ENCODE data around the gene AHSP. TPM values are rescaled to one million over a fixed set of nuclear protein-coding genes. Genes with fewer than 3 reads are reported as not detected.

AHSP gene
- total RNA-seq, 1 donor from 2014 or later = not detected

GRCh38 chr16:31484491-31485171, 43.1 kb upstream of the AHSP start:
- ATAC-seq = peak; percentile 82 to 85
- intact Hi-C loops (cut with DNase I) = no loop called here
- H3K27me3 ChIP-seq (ENCODE audit: low read depth) = no peaks in the 10 kb centered on the region
- no peak overlapping the region for H3K4me3 ChIP-seq
- peak; percentile 89 for DNase-seq
- H3K27ac ChIP-seq = peak overlapping the region; percentile 33
- no peaks in the 10 kb centered on the region for H3K9me3 ChIP-seq
- H3K4me1 ChIP-seq = peaks cover 34% of the 10 kb centered on the region
- no peak for TF ChIP-seq CTCF (IDR thresholded peaks at IDR 0.05)
- no peaks in the 10 kb centered on the region for H3K36me3 ChIP-seq

GRCh38 chr16:31485571-31485970, 42.1 kb upstream of the AHSP start:
- Histone ChIP-seq H3K27me3 (ENCODE audit: low read depth) (no peaks in the 10 kb centered on the region), H3K27ac (no peak overlapping the region), H3K4me3 (no peak overlapping the region), H3K9me3 (no peaks in the 10 kb centered on the region), H3K4me1 (peaks cover 31% of the 10 kb centered on the region), H3K36me3 (peaks cover 7% of the 10 kb centered on the region)
- no peak for TF ChIP-seq CTCF (IDR thresholded peaks at IDR 0.05)
- intact Hi-C loops (cut with DNase I) = no loop called here
- ATAC-seq = no peak
- DNase-seq = no peak

- H3K36me3 ChIP-seq = peaks cover 10% of the 10 kb centered on the region
- peaks cover 27% of the 10 kb centered on the region for H3K4me1 ChIP-seq
- intact Hi-C loops (cut with DNase I) = no loop called here
- ATAC-seq (no peak), DNase-seq (no peak)
- H3K9me3 ChIP-seq = no peaks in the 10 kb centered on the region
- H3K27ac ChIP-seq = no peak overlapping the region
- no peaks in the 10 kb centered on the region for H3K27me3 ChIP-seq (ENCODE audit: low read depth)
- TF ChIP-seq CTCF (IDR thresholded peaks at IDR 0.05) = no peak
- peak overlapping the region; percentile 67 for H3K4me3 ChIP-seq
These were observed 41.7 kb upstream of the AHSP start for GRCh38 chr16:31486045-31486444.

- Histone ChIP-seq H3K9me3 (no peaks in the 10 kb centered on the region), H3K4me1 (peaks cover 25% of the 10 kb centered on the region), H3K4me3 (peak overlapping the region; percentile 67), H3K36me3 (peaks cover 20% of the 10 kb centered on the region), H3K27me3 (ENCODE audit: low read depth) (no peaks in the 10 kb centered on the region), H3K27ac (peak overlapping the region; percentile 70)
- ATAC-seq = peak in 1 of 2 donors; percentile 3
- intact Hi-C loops (cut with DNase I) = no loop called here
- DNase-seq = no peak
- TF ChIP-seq CTCF (IDR thresholded peaks at IDR 0.05) = no peak
These were observed 40.5 kb upstream of the AHSP start for GRCh38 chr16:31487071-31487719.

- intact Hi-C loops (cut with DNase I) = no loop called here
- H3K27ac ChIP-seq = peak overlapping the region; percentile 70
- no peaks in the 10 kb centered on the region for H3K9me3 ChIP-seq
- TF ChIP-seq CTCF (IDR thresholded peaks at IDR 0.05) = no peak
- peak overlapping the region; percentile 67 for H3K4me3 ChIP-seq
- ATAC-seq (peak; percentile 88 to 90), DNase-seq (peak; percentile 88)
- H3K4me1 ChIP-seq = peaks cover 25% of the 10 kb centered on the region
- H3K36me3 ChIP-seq = peaks cover 27% of the 10 kb centered on the region
- no peaks in the 10 kb centered on the region for H3K27me3 ChIP-seq (ENCODE audit: low read depth)
These were observed 39.8 kb upstream of the AHSP start for GRCh38 chr16:31487720-31488467.
